Measurements from ENCODE around the gene CIBAR2.

Gene CIBAR2

DNA sequence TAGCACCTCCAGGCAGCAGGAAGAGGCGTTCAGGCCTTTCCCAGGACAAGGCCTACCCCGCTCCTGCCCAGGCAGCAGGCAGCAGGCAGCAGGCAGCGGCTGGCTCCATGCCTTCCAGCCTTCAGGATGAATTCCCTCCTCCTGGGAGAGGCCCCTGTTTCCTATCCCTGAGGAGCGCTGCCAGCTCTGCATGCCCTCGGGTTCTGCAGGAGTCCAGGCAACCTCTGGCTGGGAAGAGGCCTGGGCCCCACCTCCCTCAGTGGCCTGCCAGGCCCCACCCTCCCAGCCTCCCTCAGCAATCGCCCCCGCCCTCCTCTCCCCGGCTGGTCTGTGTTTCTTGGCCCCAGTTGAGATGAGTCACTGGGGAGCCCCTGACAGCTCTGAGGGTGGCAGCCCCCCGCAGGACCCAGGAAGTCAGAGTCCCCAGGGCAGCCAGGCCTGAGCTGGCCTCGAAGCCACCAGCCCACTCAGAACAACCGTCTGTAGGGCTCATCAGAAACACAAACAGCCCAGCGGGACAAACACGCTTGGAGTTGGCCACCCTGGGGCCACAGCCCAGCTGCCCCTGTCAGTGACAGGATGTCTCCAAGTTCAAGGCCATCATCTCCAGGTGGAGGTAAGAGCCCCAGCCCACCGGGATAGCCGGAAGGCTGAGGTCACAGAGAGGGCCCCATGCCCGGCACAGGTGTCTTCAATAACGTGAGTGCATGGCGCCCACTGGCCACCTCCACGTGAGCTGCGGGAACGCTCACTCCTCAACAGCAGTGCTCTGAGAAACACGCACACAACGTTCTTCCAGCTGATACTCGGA is 39.5 kb upstream of the CIBAR2 start:
- Mint-ChIP-seq H3K4me3 (peak overlapping the region in 1 of 3 experiments; percentile 39), H3K36me3 (ENCODE audit: low read depth) (no peaks in the 10 kb centered on the region), H3K9me3 (no peaks in the 10 kb centered on the region), H3K4me1 (peaks cover 59% of the 10 kb centered on the region), H3K27me3 (ENCODE audit: low read depth) (peaks cover 7% of the 10 kb centered on the region), H3K27ac (peak overlapping the region; percentile 64 to 87 (median 69))
- TF ChIP-seq, protein P1, sequence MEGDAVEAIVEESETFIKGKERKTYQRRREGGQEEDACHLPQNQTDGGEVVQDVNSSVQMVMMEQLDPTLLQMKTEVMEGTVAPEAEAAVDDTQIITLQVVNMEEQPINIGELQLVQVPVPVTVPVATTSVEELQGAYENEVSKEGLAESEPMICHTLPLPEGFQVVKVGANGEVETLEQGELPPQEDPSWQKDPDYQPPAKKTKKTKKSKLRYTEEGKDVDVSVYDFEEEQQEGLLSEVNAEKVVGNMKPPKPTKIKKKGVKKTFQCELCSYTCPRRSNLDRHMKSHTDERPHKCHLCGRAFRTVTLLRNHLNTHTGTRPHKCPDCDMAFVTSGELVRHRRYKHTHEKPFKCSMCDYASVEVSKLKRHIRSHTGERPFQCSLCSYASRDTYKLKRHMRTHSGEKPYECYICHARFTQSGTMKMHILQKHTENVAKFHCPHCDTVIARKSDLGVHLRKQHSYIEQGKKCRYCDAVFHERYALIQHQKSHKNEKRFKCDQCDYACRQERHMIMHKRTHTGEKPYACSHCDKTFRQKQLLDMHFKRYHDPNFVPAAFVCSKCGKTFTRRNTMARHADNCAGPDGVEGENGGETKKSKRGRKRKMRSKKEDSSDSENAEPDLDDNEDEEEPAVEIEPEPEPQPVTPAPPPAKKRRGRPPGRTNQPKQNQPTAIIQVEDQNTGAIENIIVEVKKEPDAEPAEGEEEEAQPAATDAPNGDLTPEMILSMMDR (IDR thresholded peaks at IDR 0.05; ENCODE audit: unreplicated experiment in 3 of 3), result no peak

DNA sequence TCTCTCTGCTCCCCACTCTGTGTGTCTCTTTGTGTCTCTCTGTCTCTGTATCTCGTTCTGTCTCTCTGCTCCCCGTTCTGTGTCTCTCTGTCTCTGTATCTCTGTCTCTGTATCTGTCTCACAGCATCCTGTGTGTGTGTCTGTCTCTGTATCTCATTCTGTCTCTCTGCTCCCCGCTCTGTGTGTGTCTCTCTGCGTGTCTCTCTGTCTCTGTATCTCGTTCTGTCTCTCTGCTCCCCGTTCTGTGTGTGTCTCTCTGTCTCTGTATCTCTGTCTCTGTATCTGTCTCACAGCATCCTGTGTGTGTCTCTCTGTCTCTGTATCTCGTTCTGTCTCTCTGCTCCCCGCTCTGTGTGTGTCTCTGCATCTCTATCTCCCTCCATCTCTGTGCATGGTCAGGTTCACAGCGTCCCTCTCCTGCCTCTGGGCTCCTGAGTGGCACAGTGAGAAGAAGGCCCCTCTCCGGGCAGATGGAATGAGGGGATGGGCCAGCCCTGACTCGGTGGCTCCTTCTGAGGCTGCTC is 38.9 kb upstream of the CIBAR2 start:
- Mint-ChIP-seq H3K36me3 (ENCODE audit: low read depth) (no peaks in the 10 kb centered on the region), H3K4me1 (peaks cover 59% of the 10 kb centered on the region), H3K27ac (peak overlapping the region; percentile 69 to 86 (median 83)), H3K27me3 (ENCODE audit: low read depth) (peaks cover 13% of the 10 kb centered on the region), H3K4me3 (peak overlapping the region in 2 of 3 experiments; percentile 15 to 24), H3K9me3 (no peaks in the 10 kb centered on the region)
- TF ChIP-seq, protein P1 (IDR thresholded peaks at IDR 0.05; ENCODE audit: unreplicated experiment in 3 of 3), result no peak

DNA sequence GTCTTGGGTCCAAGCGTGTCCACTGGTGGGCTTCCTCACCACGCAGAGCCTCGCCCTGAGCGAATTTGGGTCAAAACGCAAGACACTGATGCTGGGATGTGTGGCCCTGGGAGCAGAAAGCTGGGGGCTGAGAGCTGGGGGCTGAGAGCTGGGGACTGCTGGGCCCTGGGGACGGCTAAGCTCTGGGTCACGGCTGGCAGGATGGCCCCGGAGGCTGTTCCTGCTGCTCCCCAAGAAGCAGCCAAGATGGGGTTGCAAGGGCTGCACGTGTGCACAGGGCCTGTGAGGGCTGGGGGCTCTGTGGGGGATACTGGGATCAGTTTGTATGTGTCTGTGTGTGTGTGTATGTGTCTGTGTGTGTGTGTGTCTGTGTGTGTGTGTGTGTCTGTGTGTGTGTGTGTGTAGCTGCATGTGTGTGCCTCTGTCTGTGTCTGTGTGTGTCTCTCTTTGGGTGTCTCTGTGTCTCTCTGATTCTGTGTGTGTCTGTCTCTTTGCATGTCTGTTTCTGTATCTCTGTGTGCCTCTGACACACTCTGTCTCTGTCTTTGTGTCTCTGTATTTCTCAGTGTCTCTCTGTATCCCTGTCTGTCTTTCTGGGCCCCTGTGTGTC is 38.2 kb upstream of the CIBAR2 start:
- Mint-ChIP-seq H3K9me3 (no peaks in the 10 kb centered on the region), H3K4me1 (peaks cover 60% of the 10 kb centered on the region), H3K27ac (peak overlapping the region; percentile 69 to 86 (median 83)), H3K27me3 (ENCODE audit: low read depth) (peaks cover 17% of the 10 kb centered on the region), H3K36me3 (ENCODE audit: low read depth) (no peaks in the 10 kb centered on the region), H3K4me3 (peak overlapping the region in 1 of 3 experiments; percentile 15)
- TF ChIP-seq, protein P1 (IDR thresholded peaks at IDR 0.05; ENCODE audit: unreplicated experiment in 3 of 3), result no peak

DNA sequence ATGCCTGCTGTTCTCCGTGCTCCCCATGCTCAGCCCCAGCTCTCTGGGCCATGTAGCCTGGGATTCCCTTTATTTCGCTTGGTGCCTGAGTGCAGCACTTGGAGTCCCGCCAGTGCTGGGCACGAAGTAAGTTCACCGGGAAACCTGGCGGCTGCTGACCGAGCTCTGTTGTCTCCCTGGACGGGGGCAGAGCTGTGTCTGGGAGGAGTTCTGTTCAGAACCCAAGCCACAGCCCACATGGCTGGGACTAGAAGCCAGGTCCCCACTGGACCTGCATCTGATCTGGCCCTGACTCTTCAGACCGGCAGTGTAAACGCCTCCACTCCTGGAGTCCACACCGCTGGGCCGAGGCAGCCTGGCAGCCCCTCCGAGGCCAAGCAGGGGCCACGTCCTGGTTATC is 37.5 kb upstream of the CIBAR2 start:
- Mint-ChIP-seq H3K27me3 (ENCODE audit: low read depth) (peaks cover 19% of the 10 kb centered on the region), H3K9me3 (no peaks in the 10 kb centered on the region), H3K27ac (peak overlapping the region in 1 of 3 experiments; percentile 69), H3K36me3 (ENCODE audit: low read depth) (no peaks in the 10 kb centered on the region), H3K4me1 (peaks cover 59% of the 10 kb centered on the region), H3K4me3 (no peak overlapping the region)
- TF ChIP-seq, protein P1 (IDR thresholded peaks at IDR 0.05; ENCODE audit: unreplicated experiment in 3 of 3), result no peak

DNA sequence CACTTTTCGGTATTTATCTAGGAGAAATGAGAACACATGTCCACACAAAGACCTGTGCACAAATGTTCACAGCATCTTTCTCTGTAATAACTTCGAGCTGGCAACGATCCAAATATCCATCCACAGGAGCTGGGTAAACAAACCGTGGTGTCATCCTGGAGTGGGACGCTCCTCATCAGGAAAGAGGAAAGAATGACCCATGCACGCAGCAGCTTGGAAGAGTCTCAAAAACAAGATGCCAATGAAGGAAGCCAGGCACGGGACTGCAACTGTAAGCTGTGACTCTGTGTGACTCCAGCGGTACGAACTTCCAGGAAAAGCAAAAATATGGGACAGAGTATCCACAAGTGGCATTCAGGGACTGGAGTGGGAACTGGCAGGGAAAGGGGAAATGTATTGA is 36.7 kb upstream of the CIBAR2 start:
- Mint-ChIP-seq H3K27me3 (ENCODE audit: low read depth) (peaks cover 19% of the 10 kb centered on the region), H3K36me3 (ENCODE audit: low read depth) (no peaks in the 10 kb centered on the region)

More for the DNA sequence above, 36.7 kb upstream of the CIBAR2 start:
- TF ChIP-seq, protein P1 (IDR thresholded peaks at IDR 0.05; ENCODE audit: unreplicated experiment in 3 of 3), result no peak
- Mint-ChIP-seq H3K4me1 (peaks cover 60% of the 10 kb centered on the region), H3K4me3 (peak overlapping the region in 2 of 3 experiments; percentile 0 to 19), H3K9me3 (no peaks in the 10 kb centered on the region), H3K27ac (peak overlapping the region; percentile 63 to 87 (median 65))
